RWPE2 (cell line): ENCODE measurements around the gene SLC35F2.

Source experiments
- ATAC-seq: fragments of 200-7000 bp; cut with Tn5 transposase; 3 replicates; pipeline ENCODE4 v1.9.1; 2021; ENCODE audit warnings: low read depth
- DNase-seq: peaks from one replicate; pipeline ENCODE4 v3.0.0-alpha.2; 2020; ENCODE audit warnings: low spot score
- H3K27ac ChIP-seq: fragments of 450-650 bp; 2 replicates; pipeline ENCODE4 v1.5.1; 2017; ENCODE audit warnings: mild to moderate bottlenecking; ENCODE audit not compliant: poor library complexity, severe bottlenecking
- H3K27me3 ChIP-seq: fragments of 250-450 bp; sonication (Bioruptor Pico); 2 replicates; pipeline ENCODE4 v1.5.1; 2021; ENCODE audit warnings: mild to moderate bottlenecking, moderate library complexity; ENCODE audit not compliant: insufficient read depth, poor library complexity, severe bottlenecking
- H3K36me3 ChIP-seq: fragments of 250-450 bp; sonication (Bioruptor Pico); 2 replicates; pipeline ENCODE4 v1.5.1; 2020; ENCODE audit warnings: low read depth, mild to moderate bottlenecking, moderate library complexity
- H3K4me1 ChIP-seq: fragments of 250-450 bp; sonication (Bioruptor Pico); 2 replicates; pipeline ENCODE4 v1.5.1; 2021; ENCODE audit warnings: mild to moderate bottlenecking, moderate library complexity; ENCODE audit not compliant: insufficient read depth, poor library complexity, severe bottlenecking
- H3K4me3 ChIP-seq: fragments of 250-450 bp; sonication (Bioruptor Pico); 2 replicates; pipeline ENCODE4 v1.5.1; 2021; ENCODE audit warnings: mild to moderate bottlenecking, moderate library complexity; ENCODE audit not compliant: severe bottlenecking
- H3K9me3 ChIP-seq: fragments of 250-450 bp; sonication (Bioruptor Pico); 2 replicates; pipeline ENCODE4 v1.5.1; 2021; ENCODE audit warnings: mild to moderate bottlenecking, moderate library complexity; ENCODE audit not compliant: severe bottlenecking
- TF ChIP-seq, protein P1 (sequence below): fragments of 450-650 bp; IDR thresholded peaks from one replicate; pipeline ENCODE4 v1.5.1; 2017; ENCODE audit warnings: mild to moderate bottlenecking, moderate library complexity; ENCODE audit not compliant: poor library complexity, severe bottlenecking

Gene SLC35F2

DNA sequence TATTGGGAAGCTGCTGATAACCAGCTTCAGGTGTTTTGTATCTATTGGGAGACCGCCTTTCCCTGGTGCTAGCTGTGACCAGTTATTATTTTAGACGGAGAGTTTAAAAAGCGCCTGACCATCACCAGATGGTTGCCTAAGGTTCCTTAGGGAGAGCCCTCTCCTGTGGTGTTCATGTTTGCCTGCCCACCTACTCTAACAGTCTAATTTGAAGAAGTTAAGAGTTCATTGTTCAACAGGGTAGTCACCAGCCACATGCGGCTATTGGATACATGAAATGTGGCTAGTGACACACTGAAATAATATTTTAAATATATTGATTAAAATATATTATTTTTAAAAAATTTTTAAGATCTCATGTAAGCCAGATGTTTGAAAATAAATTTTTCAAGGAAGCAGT is 75.5 kb downstream of the SLC35F2 start:
- no peaks in the 10 kb centered on the region for H3K36me3 ChIP-seq
- TF ChIP-seq, protein P1, sequence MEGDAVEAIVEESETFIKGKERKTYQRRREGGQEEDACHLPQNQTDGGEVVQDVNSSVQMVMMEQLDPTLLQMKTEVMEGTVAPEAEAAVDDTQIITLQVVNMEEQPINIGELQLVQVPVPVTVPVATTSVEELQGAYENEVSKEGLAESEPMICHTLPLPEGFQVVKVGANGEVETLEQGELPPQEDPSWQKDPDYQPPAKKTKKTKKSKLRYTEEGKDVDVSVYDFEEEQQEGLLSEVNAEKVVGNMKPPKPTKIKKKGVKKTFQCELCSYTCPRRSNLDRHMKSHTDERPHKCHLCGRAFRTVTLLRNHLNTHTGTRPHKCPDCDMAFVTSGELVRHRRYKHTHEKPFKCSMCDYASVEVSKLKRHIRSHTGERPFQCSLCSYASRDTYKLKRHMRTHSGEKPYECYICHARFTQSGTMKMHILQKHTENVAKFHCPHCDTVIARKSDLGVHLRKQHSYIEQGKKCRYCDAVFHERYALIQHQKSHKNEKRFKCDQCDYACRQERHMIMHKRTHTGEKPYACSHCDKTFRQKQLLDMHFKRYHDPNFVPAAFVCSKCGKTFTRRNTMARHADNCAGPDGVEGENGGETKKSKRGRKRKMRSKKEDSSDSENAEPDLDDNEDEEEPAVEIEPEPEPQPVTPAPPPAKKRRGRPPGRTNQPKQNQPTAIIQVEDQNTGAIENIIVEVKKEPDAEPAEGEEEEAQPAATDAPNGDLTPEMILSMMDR, result no peak
- H3K27me3 ChIP-seq, result no peaks in the 10 kb centered on the region
- H3K4me1 ChIP-seq, result no peaks in the 10 kb centered on the region
- ATAC-seq (no peak), DNase-seq (no peak)
- no peak overlapping the region for H3K4me3 ChIP-seq
- H3K27ac ChIP-seq, result no peak overlapping the region
- no peaks in the 10 kb centered on the region for H3K9me3 ChIP-seq

DNA sequence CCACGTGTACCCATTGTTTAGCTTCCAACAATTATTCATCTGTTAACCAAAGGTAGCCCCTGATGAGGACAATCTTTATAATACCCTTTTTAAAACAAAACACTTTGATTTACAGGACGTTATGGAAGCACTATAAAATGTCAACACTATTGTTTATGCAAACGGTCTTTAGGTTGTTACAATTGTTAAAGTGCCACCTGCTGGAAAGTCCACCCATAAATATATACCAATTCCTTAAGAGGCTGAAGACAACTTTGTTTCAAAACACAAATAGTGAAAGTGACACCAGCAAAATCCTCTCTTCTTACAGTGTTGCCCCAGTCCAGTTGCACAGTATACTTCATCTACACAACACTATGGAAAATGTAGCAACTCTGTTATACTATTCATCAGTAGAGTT is 77.8 kb downstream of the SLC35F2 start:
- TF ChIP-seq, protein P1, result peak; percentile 32
- DNase-seq (no peak), ATAC-seq (no peak)
- Histone ChIP-seq H3K4me3 (no peak overlapping the region), H3K27me3 (no peaks in the 10 kb centered on the region), H3K4me1 (no peaks in the 10 kb centered on the region), H3K36me3 (no peaks in the 10 kb centered on the region), H3K9me3 (no peaks in the 10 kb centered on the region), H3K27ac (no peak overlapping the region)

DNA sequence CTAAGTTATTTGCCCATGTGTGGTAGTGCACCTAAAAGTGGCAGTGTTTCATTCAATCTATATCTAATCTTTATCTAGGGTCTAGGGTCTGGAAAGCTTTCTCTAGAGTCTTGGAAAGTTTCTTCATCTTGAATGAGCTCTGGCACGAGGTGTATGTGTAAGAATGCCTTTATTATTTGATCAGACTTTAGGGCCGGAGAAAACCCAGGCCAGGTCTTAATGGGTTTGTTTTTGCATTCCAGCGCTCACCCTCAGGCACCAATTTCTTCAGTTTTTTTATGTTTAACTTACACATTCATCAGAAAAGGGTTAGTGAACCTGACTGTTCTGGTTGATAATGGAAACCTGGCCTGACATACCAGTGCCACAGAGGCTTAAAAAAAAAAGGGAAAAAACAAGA is 78.5 kb downstream of the SLC35F2 start:
- TF ChIP-seq, protein P1, result no peak
- no peak overlapping the region for H3K4me3 ChIP-seq
- H3K36me3 ChIP-seq, result no peaks in the 10 kb centered on the region
- H3K4me1 ChIP-seq, result no peaks in the 10 kb centered on the region
- no peak overlapping the region for H3K27ac ChIP-seq
- DNase-seq (no peak), ATAC-seq (no peak; the same call in 2 of the 3 replicates)
- no peaks in the 10 kb centered on the region for H3K9me3 ChIP-seq
- no peaks in the 10 kb centered on the region for H3K27me3 ChIP-seq

DNA sequence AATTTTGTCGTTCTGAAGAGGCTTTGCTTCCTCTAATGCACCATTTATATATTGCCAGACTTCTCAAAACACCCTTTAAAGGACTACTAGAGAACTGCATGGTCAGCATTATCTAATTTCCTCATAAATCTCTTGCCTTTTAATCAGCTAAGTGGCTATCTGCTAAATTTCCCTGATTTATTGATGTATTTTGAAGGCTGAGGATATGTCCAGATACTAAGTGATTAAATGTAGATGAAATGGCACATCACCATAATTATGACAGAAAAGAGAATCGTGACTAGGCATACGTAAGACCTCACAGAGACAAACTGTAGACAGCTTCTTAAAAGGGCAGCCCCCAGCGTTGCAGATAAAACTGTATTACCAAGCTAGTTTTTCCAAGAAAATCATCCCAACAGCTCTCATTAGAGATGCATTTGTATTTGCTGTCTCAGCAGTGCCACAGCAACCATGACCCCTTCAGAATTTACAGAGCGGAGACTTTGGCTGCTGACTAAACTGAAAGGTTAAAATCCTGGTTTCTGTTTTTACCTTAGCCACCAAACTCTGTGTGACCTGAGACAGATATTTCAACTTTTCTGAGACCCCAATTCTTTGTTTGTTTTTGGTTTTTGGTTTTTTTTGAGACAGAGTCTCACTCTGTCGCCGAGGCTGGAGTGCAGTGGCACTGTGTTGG is 79.6 kb downstream of the SLC35F2 start:
- Histone ChIP-seq H3K27ac (no peak overlapping the region), H3K4me3 (no peak overlapping the region)

DNA sequence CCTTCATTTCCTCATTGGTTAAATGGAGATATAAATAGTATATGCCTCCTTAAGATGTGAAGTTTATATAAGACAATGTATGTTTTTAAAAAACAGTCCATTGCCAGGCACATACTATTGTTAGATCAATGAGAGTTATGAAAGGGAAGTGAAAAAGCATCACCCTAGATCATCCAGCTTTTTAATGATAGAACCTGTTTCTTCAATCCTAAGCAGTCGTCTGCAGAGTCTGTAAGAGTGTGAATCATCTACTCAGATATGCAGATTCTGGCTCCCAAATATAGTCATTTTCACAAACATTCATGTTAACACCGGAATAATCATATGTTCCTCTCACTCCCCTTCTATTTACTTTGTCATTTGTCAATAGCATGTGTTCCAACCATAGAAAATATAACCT is 81.5 kb downstream of the SLC35F2 start:
- H3K27me3 ChIP-seq, result no peaks in the 10 kb centered on the region
- DNase-seq (no peak), ATAC-seq (no peak)
- no peak overlapping the region for H3K27ac ChIP-seq
- H3K4me3 ChIP-seq, result no peak overlapping the region
- H3K36me3 ChIP-seq, result no peaks in the 10 kb centered on the region
- no peaks in the 10 kb centered on the region for H3K9me3 ChIP-seq
- H3K4me1 ChIP-seq, result no peaks in the 10 kb centered on the region
- TF ChIP-seq, protein P1, result no peak

More for the DNA sequence above, 79.6 kb downstream of the SLC35F2 start:
- ATAC-seq (no peak), DNase-seq (no peak)
- H3K27me3 ChIP-seq, result no peaks in the 10 kb centered on the region
- H3K9me3 ChIP-seq, result no peaks in the 10 kb centered on the region
- TF ChIP-seq, protein P1, result no peak
- no peaks in the 10 kb centered on the region for H3K36me3 ChIP-seq
- no peaks in the 10 kb centered on the region for H3K4me1 ChIP-seq
